SIG-M5 (cell line): ENCODE data around the gene OR51E1.

Source experiments
- DNase-seq: peaks from one replicate; lab custom pipeline; 2025; lab: John Stamatoyannopoulos, UW

The OR51E1 gene, protein sequence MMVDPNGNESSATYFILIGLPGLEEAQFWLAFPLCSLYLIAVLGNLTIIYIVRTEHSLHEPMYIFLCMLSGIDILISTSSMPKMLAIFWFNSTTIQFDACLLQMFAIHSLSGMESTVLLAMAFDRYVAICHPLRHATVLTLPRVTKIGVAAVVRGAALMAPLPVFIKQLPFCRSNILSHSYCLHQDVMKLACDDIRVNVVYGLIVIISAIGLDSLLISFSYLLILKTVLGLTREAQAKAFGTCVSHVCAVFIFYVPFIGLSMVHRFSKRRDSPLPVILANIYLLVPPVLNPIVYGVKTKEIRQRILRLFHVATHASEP

DNA sequence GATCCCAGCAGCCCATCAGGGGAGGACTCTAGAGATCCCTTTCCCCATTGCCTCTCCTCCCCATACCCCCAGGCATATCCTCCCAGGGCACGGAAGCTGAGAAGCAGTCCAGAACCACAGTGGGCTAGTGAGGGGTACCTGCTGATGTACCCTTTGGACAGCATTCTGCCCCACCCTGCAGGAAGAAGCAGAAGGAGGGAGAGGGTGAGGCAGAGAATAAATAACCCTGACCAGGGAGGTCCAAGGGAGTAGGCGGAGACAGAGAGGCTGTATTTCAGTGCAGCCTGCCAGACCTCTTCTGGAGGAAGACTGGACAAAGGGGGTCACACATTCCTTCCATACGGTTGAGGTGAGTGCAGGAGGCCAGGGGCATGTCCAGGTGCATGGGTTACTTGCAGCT is at the start of gene OR51E1:
Gene OR51E1, plus strand, starts transcription at position 301 of the 400 bp plus-strand sequence. CDS start 8,545 bp downstream, outside the sequence.
- DNase-seq = no peak

DNA sequence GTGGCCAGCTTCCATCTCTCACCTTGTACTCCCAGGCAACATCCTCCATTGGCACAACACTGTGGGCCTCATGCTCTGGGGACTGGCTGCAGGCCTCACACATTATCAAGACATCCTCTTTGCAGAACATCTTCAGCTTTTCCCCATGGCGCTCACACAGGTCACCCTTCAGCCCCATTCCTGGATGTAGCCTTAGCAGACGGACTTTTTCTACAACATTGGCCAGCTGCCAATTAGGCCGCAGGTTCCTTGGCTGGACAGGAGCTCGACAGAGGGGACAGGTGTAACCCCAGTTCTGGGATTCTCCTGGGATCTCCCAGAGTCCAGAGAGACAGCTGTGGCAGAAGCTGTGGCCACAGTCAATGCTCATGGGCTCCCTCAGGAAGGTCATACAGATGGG is 38.7 kb upstream of the OR51E1 start:
- DNase-seq = no peak

DNA sequence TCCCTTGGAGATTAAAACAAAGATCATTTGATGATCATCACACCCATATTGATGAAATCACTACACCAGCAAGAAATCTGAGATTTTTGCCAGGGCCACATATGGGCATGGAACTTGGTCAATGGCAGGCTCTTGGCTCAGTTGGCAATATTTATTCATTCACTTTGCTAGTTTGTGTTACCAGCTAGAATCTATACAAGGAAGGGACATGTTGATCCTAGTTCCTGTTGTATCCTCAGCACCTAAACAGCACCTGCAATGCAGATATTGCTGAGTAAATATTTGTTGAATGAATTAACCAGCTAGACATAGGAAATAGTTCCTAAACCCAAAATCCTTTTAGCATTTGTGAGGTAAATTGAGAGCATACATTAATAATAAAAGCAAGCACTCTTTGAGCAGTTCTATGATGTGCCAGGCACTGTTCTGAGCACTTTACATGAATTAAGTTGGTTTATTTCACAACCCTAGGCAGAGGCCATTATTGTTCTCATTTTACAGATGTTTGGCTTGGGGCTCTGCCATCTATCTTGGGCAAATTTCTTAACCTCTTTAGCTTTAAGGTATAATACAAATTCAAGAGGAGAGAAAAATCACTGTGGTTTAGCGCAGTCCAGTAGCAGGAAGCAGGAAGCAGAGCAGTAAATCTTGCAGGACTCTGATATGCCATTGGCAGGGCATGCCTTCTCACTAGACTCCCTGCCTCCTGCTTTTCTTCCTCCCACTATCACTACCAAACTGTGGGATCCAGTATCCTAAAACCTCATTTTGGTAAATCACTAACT is 37.4 kb upstream of the OR51E1 start:
- DNase-seq = no peak

DNA sequence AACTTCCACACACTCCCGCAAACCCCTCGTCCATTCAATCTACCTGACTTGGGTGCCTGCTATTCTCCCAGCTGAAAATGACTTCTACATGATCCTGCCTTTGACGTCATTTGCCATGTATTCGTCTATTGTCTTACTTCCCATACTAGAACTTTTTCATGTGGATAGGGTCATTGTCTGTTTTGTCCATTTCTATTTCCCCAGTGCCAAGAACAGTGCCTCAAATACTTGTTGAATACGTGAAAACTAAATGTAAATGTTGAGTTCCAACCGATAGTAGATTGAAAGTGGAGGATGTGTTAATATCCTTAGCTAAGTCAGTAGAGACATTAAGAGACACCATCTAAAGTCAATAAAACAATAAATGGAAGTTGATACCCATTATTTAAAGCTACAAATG is 36.7 kb upstream of the OR51E1 start:
- no peak for DNase-seq

DNA sequence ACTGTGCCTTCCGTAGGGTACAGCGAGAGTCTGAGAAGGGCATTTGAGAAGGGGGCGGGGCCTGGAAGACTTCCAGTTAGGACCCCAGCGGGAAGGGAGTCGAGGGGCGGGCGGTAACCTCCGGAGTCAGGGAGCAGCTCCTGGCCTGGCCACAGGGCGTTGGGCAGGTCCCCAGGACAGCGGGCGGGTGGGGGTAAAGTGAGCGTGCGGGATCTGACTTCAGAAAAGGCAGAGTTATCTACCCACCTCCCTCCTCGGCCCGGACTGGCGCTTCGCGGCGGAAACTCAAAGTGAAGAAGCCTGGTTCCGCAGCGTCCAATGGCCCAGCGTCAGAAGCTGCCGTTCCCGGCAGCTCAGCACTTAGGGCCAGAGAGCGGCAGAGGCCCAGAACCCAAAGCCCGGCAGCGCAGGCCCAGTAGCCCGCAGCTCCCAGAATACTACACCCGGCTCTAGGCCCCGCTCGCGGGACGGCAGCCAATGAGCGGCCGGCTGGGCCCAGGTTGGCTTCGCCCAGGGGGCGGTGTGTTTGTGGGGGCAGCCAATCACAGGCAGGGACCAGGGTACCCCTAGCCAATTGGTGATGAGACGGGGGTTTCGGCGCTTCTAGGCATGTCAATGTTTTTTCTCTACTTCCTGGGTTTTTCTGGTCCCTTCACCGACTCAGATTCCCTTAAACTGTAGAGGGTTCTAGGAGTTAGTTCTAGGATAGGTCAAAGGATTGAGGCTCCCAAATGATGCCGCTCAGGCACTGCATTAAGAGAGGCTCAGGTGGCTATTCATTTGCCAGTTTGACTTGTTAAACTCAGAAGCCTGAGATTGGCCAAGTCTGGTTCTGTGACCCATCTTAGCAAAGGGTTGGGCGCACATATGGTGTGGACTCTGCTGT is 35.8 kb upstream of the OR51E1 start, which contains the start of gene TRIM68:
Gene TRIM68, minus strand, starts transcription at position 451 of the 886 bp plus-strand sequence. CDS start 2,727 bp downstream, outside the sequence.
- no peak for DNase-seq

DNA sequence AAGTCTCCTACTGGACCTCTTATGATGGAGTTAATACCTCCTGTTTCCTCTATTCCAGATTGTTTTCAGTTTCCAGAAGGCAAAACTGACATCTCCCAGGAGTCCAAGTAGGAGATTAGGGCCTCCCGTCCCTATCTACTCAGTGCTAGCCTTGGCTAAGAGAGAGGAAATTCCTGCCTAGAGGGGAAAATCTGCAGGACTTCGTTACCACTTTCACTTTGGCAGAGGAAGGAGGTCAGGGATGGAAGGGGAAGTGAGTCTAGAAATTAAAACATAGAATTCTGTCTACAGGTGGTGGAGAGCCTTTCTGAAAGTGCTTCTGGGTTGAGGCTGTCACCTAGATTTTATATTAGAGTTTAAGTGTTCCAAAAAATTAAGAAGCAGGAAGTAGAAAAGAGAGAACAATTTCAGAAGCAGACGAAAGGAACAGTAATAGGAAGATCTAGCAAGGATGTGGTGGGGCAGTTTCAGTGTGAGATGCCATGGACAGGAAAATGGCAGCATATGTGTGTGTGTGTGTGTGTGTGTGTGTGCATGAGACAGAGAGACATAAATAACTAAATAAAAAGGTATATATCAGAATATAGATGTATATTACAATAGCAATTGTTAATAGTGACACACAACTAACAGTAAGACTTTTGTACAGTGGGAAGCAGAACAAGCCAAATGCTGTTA is 33.4 kb upstream of the OR51E1 start:
- no peak for DNase-seq

DNA sequence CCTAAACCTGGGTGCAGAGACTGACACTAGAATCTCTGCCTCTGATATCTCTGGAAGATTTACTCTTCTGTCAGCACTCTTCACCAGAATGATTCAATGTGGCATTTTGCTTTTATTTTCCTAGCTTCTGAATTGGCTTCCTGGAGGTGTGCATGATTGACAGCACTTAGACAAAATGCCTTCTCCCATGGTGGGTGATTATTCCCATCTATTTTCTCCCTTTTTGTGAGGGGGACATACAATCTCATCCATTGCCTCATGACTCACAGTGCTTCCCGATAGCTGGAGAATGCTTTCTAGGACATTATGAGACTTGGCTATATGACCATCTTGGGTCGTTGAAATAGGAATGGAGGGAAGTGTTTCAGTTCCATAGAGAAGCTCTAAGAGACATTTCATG is 31.8 kb upstream of the OR51E1 start:
- DNase-seq = no peak

DNA sequence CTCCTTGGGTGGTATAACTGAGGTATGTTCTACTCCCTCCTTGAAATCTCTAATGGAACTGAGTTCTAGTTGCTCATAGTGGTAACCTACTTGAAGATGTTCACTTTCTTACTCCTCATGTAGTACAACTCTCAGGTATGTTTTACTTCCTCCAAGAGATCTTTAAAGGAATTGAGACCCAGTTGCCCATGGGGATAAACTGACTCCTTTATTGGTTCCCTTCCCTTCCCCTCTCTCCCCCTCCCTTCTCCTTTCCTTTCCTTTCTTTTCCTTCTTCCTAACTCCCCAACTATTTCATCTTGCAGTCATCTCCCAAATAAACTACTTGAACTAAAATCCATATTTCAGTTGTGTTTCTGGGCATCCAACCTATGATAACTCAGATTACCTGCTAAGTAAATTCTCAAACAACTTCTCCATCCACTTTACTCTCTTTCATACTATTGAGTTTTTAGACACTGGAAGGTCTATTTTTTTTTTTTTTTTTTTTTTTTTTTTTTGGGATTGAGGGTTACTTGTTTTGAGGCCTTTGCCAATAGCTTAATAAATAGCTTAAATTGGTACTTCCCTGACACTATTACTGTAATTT is 27.8 kb upstream of the OR51E1 start:
- DNase-seq = no peak

DNA sequence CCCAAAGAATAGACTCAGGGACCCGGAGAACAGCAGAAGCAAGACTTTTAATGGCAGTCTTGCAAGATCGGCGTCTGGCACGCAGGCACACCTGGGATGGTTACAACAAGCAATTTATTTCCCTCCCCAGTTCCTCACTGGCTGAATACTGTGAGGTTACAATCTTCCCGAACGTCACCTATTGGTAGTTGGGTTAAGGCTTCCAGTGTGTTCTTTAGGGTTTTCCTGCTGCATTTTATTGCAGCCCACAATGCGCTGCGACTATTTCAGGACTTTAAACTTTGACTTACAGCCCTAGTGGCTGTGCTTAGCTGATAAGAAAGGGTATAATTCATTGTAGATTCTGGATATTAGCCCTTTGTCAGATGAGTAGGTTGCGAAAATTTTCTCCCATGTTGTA is 24.3 kb upstream of the OR51E1 start:
- DNase-seq = no peak

DNA sequence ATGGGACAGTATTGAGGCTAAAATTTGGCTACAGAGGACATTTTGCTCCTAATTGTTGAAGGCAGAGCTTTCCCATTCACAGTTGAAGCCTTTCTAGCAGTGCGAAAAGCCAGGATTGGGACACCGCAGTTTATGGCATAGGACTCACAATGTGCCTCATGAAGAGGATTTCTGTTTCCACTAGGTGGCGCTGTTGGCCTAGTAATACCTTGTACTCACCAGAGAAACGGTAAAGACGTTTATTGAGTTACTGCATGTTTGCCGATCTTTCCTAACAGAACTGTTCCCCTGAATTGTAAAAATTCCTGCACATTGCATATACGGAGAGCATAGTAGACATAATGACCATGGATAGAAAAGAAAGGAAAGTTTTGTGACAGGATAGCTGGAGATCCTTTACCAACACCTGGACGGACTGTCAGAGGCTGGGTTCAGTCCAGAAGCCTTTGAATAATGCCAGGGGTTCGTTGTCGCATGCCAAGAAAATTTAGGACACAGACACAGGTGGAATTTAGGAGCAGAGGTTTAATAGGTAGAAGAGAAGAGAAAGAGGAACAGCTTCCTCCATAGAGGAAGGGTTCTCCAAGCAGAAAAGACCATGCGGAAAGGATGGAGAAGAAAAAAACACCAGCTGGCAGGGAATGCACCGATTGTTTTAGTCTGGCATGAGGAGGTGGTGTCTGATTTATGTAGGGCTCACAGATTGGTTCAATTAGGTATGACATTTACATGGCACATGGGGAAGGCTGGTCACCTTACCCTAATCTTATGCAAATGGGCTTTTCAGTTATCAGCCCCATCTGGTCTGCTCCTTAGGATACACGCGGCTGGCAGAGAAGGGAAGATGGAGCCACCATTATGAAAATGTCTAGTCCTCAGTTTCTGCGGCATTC is 17.3 kb upstream of the OR51E1 start:
- DNase-seq = no peak

DNA sequence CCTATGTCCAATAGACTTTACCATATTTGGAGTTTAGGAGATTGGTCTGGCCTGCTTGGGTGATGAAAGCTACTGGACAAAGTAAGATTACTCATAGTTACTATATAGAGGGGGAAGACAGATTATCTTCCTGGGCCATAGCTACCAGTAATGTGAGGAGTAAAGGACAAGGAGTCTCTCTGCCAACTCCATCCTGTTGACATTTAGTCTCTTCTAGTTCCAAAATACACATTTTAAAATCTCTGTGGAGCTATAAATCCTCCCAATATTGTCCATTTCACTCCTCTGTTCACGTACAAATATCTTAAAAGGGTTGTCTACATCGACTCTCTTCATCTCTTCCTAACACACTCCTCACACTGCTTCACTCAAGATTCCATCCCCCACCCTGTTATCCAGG is 7.6 kb upstream of the OR51E1 start:
- no peak for DNase-seq

DNA sequence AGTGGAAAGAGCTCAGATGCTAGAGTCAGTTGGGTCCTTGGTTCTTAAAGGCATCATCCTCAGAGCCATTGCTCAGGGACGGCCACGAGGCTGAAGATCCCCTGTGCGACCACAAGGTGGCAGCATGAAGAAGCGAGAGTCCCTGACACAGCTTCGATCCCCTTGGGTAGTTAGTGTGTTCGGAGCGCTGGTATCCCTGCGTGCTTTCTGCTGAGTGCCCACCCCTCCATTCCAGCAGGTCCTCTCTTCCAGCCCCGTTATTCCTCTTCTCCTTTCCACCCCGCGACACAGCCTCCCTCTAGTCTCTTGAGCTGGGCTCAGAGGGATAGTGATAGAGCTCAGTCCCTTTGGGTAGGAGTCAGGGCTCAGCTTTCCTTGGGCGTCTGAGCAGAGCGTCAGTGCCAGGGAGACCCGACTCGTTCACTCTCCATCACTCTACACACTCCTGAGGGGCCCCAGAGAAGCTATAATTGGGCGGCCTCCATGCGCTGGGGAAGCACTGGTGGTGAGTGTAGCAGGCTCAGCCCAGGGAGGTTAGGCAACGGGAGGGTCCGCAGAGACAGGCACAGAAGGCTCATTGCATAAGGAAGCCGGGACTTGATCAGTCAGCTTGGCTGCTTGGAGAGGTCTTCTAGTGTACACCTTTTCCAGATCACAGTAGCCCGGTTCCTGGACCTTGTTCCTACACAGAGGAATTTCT is 6.7 kb upstream of the OR51E1 start, which contains the start of gene OR51D1:
Gene OR51D1, plus strand, starts transcription at position 516 of the 700 bp plus-strand sequence. CDS start 2,314 bp downstream, outside the sequence.
- DNase-seq = no peak

DNA sequence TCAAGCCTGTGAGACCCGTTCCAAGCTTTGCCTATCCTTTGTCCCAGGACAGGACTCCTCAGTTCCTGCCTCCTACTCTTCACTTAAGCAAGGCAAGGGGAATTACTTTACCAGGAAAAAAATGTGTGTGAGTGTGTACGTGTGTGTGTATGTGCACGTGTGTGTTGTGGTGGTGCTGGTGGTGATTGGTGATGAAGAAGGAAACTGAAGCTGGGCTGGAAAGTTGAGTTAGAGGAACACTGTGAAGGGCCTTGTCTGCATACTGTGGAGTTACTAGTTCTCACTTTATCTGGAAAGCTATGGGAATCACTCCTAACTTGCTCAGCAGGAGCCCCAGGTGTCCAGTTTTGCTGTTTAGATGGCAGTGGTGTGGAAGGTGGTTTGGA is 6.1 kb upstream of the OR51E1 start:
- no peak for DNase-seq

DNA sequence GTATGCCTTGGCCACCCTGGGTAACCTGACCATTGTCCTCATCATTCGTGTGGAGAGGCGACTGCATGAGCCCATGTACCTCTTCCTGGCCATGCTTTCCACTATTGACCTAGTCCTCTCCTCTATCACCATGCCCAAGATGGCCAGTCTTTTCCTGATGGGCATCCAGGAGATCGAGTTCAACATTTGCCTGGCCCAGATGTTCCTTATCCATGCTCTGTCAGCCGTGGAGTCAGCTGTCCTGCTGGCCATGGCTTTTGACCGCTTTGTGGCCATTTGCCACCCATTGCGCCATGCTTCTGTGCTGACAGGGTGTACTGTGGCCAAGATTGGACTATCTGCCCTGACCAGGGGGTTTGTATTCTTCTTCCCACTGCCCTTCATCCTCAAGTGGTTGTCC is 3.9 kb upstream of the OR51E1 start:
- no peak for DNase-seq

DNA sequence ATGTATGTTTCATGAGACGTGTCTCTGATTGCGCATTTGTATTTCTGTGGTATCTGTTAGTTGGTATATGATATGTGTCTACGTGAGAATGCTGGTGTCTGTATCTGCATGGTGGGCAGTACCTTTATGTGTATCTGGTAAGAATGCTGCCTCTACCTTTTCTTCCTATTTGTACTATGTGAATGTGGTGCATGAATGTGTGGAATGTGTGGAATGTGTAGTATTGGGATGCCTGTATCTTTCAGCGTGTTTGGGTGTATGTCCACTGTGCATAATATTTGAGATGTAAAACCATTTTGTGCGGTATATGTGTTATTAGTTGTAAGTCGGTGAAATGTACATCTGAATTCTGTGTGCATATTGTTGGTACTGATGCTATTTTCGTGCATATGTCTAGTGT is 2.3 kb upstream of the OR51E1 start:
- no peak for DNase-seq

DNA sequence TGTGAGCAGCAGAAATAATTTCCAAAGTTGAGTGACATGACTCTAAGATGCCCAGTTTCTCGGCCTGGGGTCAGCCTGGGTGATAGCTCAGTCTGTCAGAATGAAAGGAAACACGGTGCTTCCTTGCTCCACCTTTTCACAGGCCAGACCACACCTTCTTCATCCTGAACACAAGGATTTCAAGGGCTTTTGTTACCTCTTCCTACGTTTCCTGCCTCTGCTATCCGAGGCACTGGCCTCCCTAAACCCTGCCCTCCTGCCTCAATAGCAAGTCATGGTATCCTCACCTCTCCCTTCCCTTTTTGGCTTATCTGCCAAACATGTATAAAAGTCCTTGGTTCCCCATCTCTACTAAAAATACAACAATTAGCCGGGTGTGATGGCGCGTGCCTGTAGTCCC is 1.7 kb upstream of the OR51E1 start:
- DNase-seq = no peak

DNA sequence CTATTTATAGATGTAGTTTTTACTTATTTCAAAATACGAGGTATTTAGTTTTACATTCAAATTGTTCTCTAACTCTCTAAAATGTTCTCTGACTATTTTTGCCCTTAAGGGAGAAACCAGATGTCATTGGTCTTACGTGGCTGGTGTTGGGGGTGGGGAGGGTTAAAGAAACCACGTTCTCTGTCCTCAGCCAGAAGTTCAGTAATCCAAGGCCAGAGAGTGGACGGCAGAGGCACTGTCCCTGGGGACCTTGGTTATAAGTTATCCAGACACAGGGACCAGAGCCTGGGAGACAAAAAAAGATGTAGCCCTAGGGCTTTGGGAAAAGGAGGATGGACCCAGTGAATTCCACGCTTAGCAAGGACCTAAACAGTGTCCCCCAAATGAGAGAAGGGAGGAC is 706 bp upstream of the OR51E1 start:
- DNase-seq = no peak

DNA sequence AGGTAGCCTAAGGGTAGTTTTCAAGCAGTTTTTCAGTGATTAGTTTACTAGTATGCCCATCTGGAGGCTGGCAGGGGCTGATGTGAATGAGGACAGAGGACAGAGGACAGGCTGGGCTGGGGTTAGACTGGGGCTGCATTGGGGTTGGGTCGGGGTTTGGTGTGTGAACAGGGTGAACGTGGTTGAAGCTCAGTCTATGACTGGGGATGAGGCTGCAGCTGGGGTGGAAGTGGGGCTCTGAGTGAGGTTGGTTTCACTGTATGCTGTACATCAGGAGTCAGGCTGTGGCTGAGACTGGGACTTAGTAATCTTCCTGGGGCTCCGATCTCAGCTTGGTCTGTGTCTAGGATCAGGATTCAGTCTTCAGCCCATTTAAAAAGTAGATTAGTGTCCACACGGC is 451 bp downstream of the OR51E1 start:
- no peak for DNase-seq

DNA sequence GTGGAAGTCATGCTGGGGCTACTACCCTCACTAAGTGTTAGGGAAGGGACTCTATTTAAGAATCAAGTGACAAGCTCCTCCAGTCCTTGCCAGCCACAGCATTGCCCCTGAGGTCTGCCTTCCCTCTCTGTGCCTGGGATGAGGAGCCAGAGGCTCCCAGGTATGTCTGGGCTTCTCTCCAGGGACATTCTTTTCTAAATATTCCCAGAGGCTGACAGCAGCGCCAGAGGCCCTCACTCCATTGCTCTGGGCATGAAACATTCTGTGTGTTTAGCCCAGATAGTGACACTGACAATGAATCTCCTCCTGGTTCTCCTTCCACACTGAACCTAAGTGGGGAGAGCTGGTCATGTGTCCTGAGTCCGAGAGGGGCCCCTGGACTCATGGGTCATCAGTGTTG is 2.2 kb downstream of the OR51E1 start:
- DNase-seq = no peak

DNA sequence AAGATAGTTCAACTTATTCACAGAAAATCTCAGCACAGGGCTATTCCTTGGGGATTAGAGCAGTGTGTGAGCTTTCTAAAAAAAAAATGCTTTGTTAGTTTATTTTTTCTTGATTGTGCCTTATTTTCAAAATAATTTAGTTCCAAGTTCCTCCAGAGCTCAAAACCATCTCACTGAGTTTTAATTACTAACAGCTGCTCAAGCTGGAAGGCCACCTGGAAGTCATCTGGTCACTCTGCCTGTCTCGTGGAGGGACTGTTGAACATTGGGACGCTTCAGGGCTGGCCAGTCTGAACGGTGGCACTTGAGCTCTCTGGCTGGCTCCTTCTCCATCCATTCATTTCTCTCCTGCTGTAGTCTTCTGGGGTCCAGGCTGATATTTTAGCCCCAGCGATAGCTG is 4.0 kb downstream of the OR51E1 start:
- no peak for DNase-seq
